ENCODE results near the gene KCNAB2.

Gene KCNAB2

GRCh38 chr1:6008696-6009095 is 37.0 kb upstream of the KCNAB2 start:
- H3K27me3 ChIP-seq (ENCODE audit: insufficient read depth, low read depth, severe bottlenecking) = no peaks in the 10 kb centered on the region
- no peaks in the 10 kb centered on the region for H3K9me3 ChIP-seq (ENCODE audit: severe bottlenecking)
- no peak for TF ChIP-seq CTCF (IDR thresholded peaks at IDR 0.05; ENCODE audit: low read depth, low read length)
- H3K36me3 ChIP-seq = no peaks in the 10 kb centered on the region
- DNase-seq = no peak
- no peak overlapping the region for H3K27ac ChIP-seq
- H3K4me3 ChIP-seq (ENCODE audit: low read depth, low read length) = no peak overlapping the region

- Histone ChIP-seq H3K36me3 (no peaks in the 10 kb centered on the region), H3K27ac (no peak overlapping the region)
Observed at GRCh38 chr1:6009120-6010040, 36.3 kb upstream of the KCNAB2 start.

GRCh38 chr1:6010554-6010953 is 35.1 kb upstream of the KCNAB2 start:
- no peak overlapping the region for H3K4me3 ChIP-seq (ENCODE audit: low read depth, low read length)

More at GRCh38 chr1:6009120-6010040, 36.3 kb upstream of the KCNAB2 start:
- Histone ChIP-seq H3K27me3 (ENCODE audit: insufficient read depth, low read depth, severe bottlenecking) (no peaks in the 10 kb centered on the region), H3K4me3 (ENCODE audit: low read depth, low read length) (no peak overlapping the region), H3K9me3 (ENCODE audit: severe bottlenecking) (no peaks in the 10 kb centered on the region)
- no peak for DNase-seq
- TF ChIP-seq CTCF (IDR thresholded peaks at IDR 0.05; ENCODE audit: low read depth, low read length) = no peak

GRCh38 chr1:6011161-6011945 is 34.3 kb upstream of the KCNAB2 start:
- no peak overlapping the region for H3K4me3 ChIP-seq (ENCODE audit: low read depth, low read length)
- no peak for DNase-seq

More at GRCh38 chr1:6010554-6010953, 35.1 kb upstream of the KCNAB2 start:
- TF ChIP-seq CTCF (IDR thresholded peaks at IDR 0.05; ENCODE audit: low read depth, low read length) = no peak
- Histone ChIP-seq H3K9me3 (ENCODE audit: severe bottlenecking) (no peaks in the 10 kb centered on the region), H3K27me3 (ENCODE audit: insufficient read depth, low read depth, severe bottlenecking) (no peaks in the 10 kb centered on the region), H3K36me3 (no peaks in the 10 kb centered on the region), H3K27ac (no peak overlapping the region)
- no peak for DNase-seq

GRCh38 chr1:6011946-6012258 is 33.8 kb upstream of the KCNAB2 start:
- Histone ChIP-seq H3K36me3 (no peaks in the 10 kb centered on the region), H3K27me3 (ENCODE audit: insufficient read depth, low read depth, severe bottlenecking) (no peaks in the 10 kb centered on the region), H3K9me3 (ENCODE audit: severe bottlenecking) (no peaks in the 10 kb centered on the region), H3K4me3 (ENCODE audit: low read depth, low read length) (no peak overlapping the region), H3K27ac (no peak overlapping the region)
- no peak for TF ChIP-seq CTCF (IDR thresholded peaks at IDR 0.05; ENCODE audit: low read depth, low read length)
- DNase-seq = no peak

More at GRCh38 chr1:6011161-6011945, 34.3 kb upstream of the KCNAB2 start:
- H3K36me3 ChIP-seq = no peaks in the 10 kb centered on the region
- H3K27ac ChIP-seq = no peak overlapping the region
- no peaks in the 10 kb centered on the region for H3K27me3 ChIP-seq (ENCODE audit: insufficient read depth, low read depth, severe bottlenecking)
- no peaks in the 10 kb centered on the region for H3K9me3 ChIP-seq (ENCODE audit: severe bottlenecking)
- no peak for TF ChIP-seq CTCF (IDR thresholded peaks at IDR 0.05; ENCODE audit: low read depth, low read length)

Measured in WERI-Rb-1 (cell line).